ENCODE data around the gene CD302.

GRCh38 chr2:159792036-159792435 lies 6.0 kb downstream of the CD302 start:
- no peak for TF ChIP-seq CTCF (IDR thresholded peaks at IDR 0.05)
- no peak for TF ChIP-seq SIN3A (IDR thresholded peaks at IDR 0.05; ENCODE audit: borderline replicate concordance, insufficient read depth, low read depth, low read length)
- no peak for TF ChIP-seq REST (IDR thresholded peaks at IDR 0.05; ENCODE audit: insufficient read depth in 1 of 2, low read depth in 2 of 2, low read length in 1 of 2)
- no peak for TF ChIP-seq POLR2AphosphoS5 (IDR thresholded peaks at IDR 0.05; ENCODE audit: low read depth, low read length)
